GM13976 (cell line): ENCODE measurements around the gene XRCC3.
"Not testable (repeated sequence)": the region's sequence is repeated elsewhere in the genome, so short reads cannot be mapped to it uniquely, and the experiment has no call there.

Source experiments
- DNase-seq: peaks from one replicate; pipeline ENCODE4 v3.0.0; 2012; ENCODE audit warnings: low spot score
- in situ Hi-C: fragments of 300-500 bp; cut with MboI; formaldehyde crosslinking; loops from one replicate; pipeline ENCODE4 v1.12.0; 2022; ENCODE audit warnings: low sequenced_read_pairs, mixed read lengths, inconsistent platforms; ENCODE audit not compliant: unreplicated experiment
- TF ChIP-seq, protein P1 (sequence below): IDR thresholded peaks from 2 replicates; pipeline ENCODE4 v1.5.1; 2012; ENCODE audit warnings: borderline replicate concordance, mild to moderate bottlenecking; ENCODE audit not compliant: insufficient read depth; ENCODE audit errors: extremely low read depth, missing control alignments, control extremely low read depth

Gene XRCC3

DNA sequence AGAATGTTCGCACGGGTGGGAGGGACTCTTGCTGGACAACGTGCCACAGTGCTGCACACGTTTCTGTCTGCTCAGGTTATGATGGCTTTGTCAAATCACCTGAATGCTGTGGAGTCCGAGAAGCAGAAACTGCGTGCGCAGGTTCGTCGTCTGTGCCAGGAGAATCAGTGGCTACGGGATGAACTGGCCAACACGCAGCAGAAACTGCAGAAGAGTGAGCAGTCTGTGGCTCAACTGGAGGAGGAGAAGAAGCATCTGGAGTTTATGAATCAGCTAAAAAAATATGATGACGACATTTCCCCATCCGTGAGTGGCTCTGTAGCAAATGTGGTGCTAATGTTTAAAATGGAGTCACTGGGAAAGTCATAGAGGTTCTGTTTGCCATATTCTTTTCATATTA lies 57.8 kb downstream of the XRCC3 start:
- in situ Hi-C loops, result no loop called here
- TF ChIP-seq, protein P1, sequence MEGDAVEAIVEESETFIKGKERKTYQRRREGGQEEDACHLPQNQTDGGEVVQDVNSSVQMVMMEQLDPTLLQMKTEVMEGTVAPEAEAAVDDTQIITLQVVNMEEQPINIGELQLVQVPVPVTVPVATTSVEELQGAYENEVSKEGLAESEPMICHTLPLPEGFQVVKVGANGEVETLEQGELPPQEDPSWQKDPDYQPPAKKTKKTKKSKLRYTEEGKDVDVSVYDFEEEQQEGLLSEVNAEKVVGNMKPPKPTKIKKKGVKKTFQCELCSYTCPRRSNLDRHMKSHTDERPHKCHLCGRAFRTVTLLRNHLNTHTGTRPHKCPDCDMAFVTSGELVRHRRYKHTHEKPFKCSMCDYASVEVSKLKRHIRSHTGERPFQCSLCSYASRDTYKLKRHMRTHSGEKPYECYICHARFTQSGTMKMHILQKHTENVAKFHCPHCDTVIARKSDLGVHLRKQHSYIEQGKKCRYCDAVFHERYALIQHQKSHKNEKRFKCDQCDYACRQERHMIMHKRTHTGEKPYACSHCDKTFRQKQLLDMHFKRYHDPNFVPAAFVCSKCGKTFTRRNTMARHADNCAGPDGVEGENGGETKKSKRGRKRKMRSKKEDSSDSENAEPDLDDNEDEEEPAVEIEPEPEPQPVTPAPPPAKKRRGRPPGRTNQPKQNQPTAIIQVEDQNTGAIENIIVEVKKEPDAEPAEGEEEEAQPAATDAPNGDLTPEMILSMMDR, result no peak
- no peak for DNase-seq

DNA sequence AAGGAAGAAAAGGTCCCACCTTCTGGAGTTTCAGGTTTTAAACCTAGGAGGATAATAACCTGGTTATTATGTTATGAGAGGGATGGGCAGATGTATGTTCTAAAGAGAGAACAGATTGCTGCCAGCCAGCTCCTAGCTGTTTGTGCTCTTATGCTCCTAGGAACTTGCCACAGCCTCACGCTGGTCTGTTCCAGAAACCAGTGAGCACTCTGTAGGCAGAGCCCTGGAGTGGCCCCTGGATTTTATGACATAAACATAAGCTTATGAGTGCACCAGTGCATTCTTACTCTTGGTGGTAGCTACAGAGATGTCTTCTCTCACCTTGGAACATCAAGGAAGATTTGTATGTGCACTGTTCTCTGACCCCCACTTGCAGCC lies 58.5 kb downstream of the XRCC3 start:
- no peak for DNase-seq
- in situ Hi-C loops, result no loop called here
- TF ChIP-seq, protein P1, result no peak

GRCh38 chr14:103656031-103656755 lies 59.1 kb downstream of the XRCC3 start:
- TF ChIP-seq, protein P1, result no peak
- no peak for DNase-seq
- in situ Hi-C loops, result no loop called here

GRCh38 chr14:103654619-103655018 lies 60.6 kb downstream of the XRCC3 start:
- no peak for DNase-seq
- in situ Hi-C loops, result no loop called here
- TF ChIP-seq, protein P1, result no peak

GRCh38 chr14:103653805-103654204 lies 61.4 kb downstream of the XRCC3 start:
- TF ChIP-seq, protein P1, result no peak
- DNase-seq, result no peak
- in situ Hi-C loops, result no loop called here

GRCh38 chr14:103653336-103653735 lies 61.9 kb downstream of the XRCC3 start:
- DNase-seq, in situ Hi-C loops: not testable (repeated sequence)

DNA sequence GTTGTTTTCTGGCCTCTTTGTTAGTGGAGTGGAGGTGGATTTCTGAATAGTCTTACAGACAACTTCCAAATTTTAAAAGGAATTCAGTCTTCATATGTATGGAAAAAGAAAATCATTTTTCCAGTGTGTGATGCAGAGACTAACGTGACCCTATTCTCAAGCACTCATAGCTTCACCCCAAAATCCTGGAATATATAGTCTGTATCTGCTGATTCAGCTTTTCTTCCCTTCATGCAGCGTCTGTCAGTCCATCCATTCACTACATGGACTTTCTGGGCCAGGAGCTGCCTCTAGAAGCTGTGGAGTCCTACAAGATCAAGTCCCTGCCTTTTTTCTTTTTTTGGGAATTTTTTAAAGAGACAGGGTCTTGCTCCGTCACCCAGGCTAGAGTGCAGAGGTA lies 62.4 kb downstream of the XRCC3 start:
- TF ChIP-seq, protein P1, result no peak
- DNase-seq, result no peak
- in situ Hi-C loops, result no loop called here
